Measurements from ENCODE around the gene NXPH1. TPM values are rescaled to one million over a fixed set of nuclear protein-coding genes. Genes with fewer than 3 reads are reported as not detected.

NXPH1 gene
- total and polyA plus RNA-seq, 7 donors: not detected

DNA sequence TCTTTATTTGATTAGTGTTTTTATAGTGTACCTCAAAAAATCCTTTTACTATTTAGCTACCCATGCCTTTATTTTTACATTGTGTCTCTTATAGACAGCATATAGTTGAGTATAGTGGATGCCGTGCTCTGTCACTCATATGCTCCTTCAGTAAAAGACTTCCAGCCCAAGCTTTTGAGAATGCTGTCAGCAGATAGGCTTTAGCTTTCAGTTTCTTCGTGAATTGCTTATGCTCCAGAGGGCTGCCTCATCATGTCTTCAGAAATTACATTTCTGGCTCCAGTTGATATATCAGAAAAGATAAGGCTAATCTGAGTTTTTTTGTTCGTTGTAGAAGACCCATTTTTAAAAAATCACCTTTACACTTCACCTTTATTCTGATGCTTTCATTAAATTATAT is 332.0 kb downstream of the NXPH1 start:
- Histone ChIP-seq H3K4me3 (no peak overlapping the region), H3K9me3 (no peaks in the 10 kb centered on the region), H3K4me1 (no peaks in the 10 kb centered on the region), H3K27me3 (no peaks in the 10 kb centered on the region), H3K27ac (no peak overlapping the region), H3K36me3 (no peaks in the 10 kb centered on the region)
- WGBS, 2 donors: 63 to 75% methylated on average over 3 of the region's 3 CpGs
- intact Hi-C loops (cut with DNase I): no loop called here
- TF ChIP-seq CTCF (IDR thresholded peaks at IDR 0.05): no peak
- no peak for TF ChIP-seq POLR2AphosphoS5 (IDR thresholded peaks at IDR 0.05)
- TF ChIP-seq POLR2A (IDR thresholded peaks at IDR 0.05): no peak
- TF ChIP-seq EP300 (IDR thresholded peaks at IDR 0.05): no peak
- DNase-seq: no peak

GRCh38 chr7:8773518-8773917 is 340.1 kb downstream of the NXPH1 start:
- intact Hi-C loops (cut with DNase I): no loop called here
- H3K4me1 ChIP-seq: no peaks in the 10 kb centered on the region

DNA sequence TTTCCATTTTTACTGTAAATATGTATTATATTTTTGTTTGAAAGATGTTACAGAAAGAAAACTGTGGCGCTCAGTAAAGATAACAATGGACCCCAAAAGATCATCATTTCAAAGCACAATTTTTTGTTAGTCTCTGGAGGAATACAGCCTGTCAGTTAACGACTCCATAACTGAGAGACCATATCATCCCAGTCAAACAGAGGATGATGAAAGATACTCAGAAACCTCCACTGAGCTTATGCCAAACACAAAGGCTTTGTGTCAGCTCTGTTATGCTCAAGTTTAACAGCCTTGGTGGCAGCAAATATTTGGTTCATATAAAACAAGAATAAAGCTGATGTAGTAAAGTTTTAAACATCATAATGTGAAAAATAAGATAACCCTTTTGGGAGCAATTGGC is 345.1 kb downstream of the NXPH1 start:
- DNase-seq: no peak
- no peaks in the 10 kb centered on the region for H3K9me3 ChIP-seq
- no peaks in the 10 kb centered on the region for H3K4me1 ChIP-seq
- no peak overlapping the region for H3K4me3 ChIP-seq
- H3K27ac ChIP-seq: no peak overlapping the region
- no peak for TF ChIP-seq POLR2AphosphoS5 (IDR thresholded peaks at IDR 0.05)
- no peak for TF ChIP-seq POLR2A (IDR thresholded peaks at IDR 0.05)
- no peak for TF ChIP-seq CTCF (IDR thresholded peaks at IDR 0.05)
- TF ChIP-seq EP300 (IDR thresholded peaks at IDR 0.05): no peak
- 54 to 72% methylated on average over 2 of the region's 2 CpGs for WGBS, 2 donors
- H3K36me3 ChIP-seq: no peaks in the 10 kb centered on the region
- intact Hi-C loops (cut with DNase I): no loop called here
- no peaks in the 10 kb centered on the region for H3K27me3 ChIP-seq

More at GRCh38 chr7:8773518-8773917, 340.1 kb downstream of the NXPH1 start:
- TF ChIP-seq POLR2AphosphoS5 (IDR thresholded peaks at IDR 0.05) (no peak), CTCF (IDR thresholded peaks at IDR 0.05) (no peak), EP300 (IDR thresholded peaks at IDR 0.05) (no peak)
- Histone ChIP-seq H3K36me3 (no peaks in the 10 kb centered on the region), H3K9me3 (no peaks in the 10 kb centered on the region), H3K27ac (no peak overlapping the region), H3K27me3 (no peaks in the 10 kb centered on the region), H3K4me3 (no peak overlapping the region)
- DNase-seq: no peak

- no peak for DNase-seq
- H3K4me1 ChIP-seq: no peaks in the 10 kb centered on the region
- TF ChIP-seq POLR2A (IDR thresholded peaks at IDR 0.05): no peak
- no peak for TF ChIP-seq CTCF (IDR thresholded peaks at IDR 0.05)
- no peak for TF ChIP-seq EP300 (IDR thresholded peaks at IDR 0.05)
- TF ChIP-seq POLR2AphosphoS5 (IDR thresholded peaks at IDR 0.05): no peak
- H3K4me3 ChIP-seq: no peak overlapping the region
- intact Hi-C loops (cut with DNase I): no loop called here
- no peaks in the 10 kb centered on the region for H3K9me3 ChIP-seq
- no peak overlapping the region for H3K27ac ChIP-seq
- no peaks in the 10 kb centered on the region for H3K36me3 ChIP-seq
- no peaks in the 10 kb centered on the region for H3K27me3 ChIP-seq
Measured at GRCh38 chr7:8781166-8781565, 347.8 kb downstream of the NXPH1 start.

GRCh38 chr7:8783229-8783628 is 349.8 kb downstream of the NXPH1 start:
- H3K27me3 ChIP-seq: no peaks in the 10 kb centered on the region
- no peaks in the 10 kb centered on the region for H3K36me3 ChIP-seq
- TF ChIP-seq EP300 (IDR thresholded peaks at IDR 0.05): no peak
- no peak for TF ChIP-seq CTCF (IDR thresholded peaks at IDR 0.05)
- no peak for TF ChIP-seq POLR2A (IDR thresholded peaks at IDR 0.05)
- no peak for TF ChIP-seq POLR2AphosphoS5 (IDR thresholded peaks at IDR 0.05)
- no peak overlapping the region for H3K27ac ChIP-seq
- no peaks in the 10 kb centered on the region for H3K4me1 ChIP-seq
- DNase-seq: no peak
- intact Hi-C loops (cut with DNase I): no loop called here
- no peak overlapping the region for H3K4me3 ChIP-seq
- no peaks in the 10 kb centered on the region for H3K9me3 ChIP-seq
- 33 to 43% methylated on average over 2 of the region's 2 CpGs for WGBS, 2 donors

All from sigmoid colon (tissue), 7 donors.